Stimulated activated CD8-positive, alpha-beta memory T cell treated with anti-CD3 and anti-CD28 coated beads, Interleukin-12 subunit alpha, Interleukin-12 subunit beta, amount 100 ng/mL, for 1 hour (primary cell): ENCODE measurements around the gene RASA3.
A peak's percentile ranks its signal among the peaks of the same experiment; 100 is the strongest.
"Not testable (repeated sequence)": the region's sequence is repeated elsewhere in the genome, so short reads cannot be mapped to it uniquely, and the experiment has no call there.

ENCODE experiments used
- DNase-seq: peaks from one replicate; pipeline ENCODE4 v3.0.0-alpha.2; 2020; ENCODE audit warnings: low read depth

RASA3 gene

DNA sequence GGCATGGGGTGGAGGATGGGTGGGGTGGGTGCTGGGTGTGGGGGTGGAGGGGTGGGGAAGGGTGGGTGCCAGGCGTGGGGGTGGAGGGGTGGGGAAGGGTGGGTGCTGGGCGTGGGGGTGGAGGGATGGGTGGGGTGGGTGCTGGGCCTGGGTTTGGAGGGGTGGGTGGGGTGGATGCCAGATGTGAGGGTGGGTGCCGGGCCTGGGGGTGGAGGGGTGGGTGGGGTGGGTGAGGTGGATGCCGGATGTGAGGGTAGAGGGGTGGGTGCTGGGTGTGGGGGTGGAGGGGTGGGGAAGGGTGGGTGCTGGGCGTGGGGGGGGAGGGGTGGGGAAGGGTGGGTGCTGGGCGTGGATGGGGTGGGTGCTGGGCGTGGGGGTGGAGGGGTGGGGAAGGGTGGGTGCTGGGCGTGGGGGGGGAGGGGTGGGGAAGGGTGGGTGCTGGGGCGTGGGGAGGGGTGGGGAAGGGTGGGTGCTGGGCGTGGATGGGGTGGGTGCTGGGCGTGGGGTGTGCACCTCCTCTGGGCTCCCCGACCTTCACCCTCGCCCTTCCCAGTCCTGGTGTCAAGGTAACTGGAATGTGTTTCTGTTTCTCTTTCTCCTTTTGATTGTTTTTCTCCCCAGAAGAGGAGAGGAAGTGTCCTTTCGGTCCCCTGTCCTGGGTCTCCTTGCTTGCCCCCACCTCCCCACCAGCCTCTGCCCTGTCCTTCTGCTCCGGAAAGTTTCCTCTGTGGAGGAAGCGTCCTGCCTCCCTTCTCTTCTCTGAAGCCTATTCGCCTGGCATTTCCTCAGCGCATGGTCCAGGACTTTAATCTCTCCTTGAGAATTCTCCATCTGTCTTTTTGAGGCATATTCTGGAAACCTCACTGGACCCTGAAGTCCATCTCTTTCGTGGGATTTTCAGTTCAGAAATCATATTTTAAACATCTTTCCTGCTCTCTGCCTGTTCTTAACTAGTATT is 23.8 kb upstream of the RASA3 start:
- no peak for DNase-seq

DNA sequence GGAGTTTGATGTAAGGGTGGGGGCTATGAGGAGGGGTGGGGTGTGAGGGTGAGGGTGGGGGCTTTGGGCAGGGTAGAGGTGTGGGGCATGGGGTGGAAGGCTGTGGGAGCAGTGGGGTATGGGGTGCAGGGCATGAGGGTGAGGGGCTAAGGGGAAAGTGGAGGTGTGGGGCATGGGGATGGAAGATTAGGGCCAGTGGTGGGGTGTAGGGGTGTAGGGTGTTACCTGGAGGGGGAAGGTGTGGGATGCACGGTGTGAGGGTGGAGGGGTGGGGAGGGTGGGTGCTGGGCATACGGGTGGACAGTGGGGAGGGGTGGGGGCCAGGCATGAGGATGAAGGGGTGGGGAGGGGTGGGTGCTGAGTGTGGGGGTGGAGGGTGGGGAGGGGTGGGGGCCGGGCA is 22.9 kb upstream of the RASA3 start:
- no peak for DNase-seq

GRCh38 chr13:114154476-114154875 is 22.1 kb upstream of the RASA3 start:
- DNase-seq = no peak

DNA sequence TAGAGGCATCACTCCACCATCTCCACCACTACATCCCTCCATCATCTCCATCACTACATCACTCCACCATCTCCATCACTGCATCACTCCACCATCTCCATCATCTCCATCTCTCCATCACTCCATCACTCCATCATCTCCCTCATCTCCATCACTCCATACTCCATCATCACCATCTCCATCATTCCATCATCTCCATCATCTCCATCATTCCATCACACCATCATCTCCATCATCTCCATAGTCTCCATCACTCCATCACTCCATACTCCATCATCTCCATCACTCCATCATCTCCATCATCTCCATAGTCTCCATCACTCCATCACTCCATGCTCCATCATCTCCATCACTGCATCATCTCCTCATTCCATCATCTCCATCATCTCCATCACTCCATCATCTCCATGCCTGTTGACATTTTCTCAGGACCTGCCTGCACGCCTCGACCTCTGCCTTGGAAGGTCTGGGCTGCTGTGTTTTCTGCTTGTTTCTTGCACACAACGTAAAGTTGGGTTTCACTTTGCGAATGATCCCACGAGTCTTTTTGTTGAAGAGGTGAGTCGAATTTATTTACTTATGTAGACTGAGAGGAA is 21.2 kb upstream of the RASA3 start:
- no peak for DNase-seq

GRCh38 chr13:114152831-114153371 is 20.5 kb upstream of the RASA3 start:
- no peak for DNase-seq

DNA sequence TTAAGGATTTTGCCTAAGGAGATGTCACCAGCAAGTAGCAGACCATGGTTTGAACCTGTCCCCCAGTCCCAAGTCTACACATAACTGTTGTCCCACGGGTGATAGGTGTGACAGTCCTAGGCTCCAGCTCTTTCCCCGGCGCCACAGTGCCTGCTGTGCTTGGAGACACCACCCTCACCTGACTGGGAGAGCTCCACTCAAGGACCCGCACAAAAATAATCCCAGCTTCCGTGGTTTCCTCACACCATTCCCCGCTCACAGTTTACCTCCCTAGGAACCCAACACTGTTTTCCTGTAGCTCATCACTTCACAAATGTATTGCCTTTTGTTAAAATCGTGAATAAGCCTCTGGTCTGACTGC is 19.8 kb upstream of the RASA3 start:
- no peak for DNase-seq

- no peak for DNase-seq
These were observed 19.3 kb upstream of the RASA3 start for GRCh38 chr13:114151565-114152284.

DNA sequence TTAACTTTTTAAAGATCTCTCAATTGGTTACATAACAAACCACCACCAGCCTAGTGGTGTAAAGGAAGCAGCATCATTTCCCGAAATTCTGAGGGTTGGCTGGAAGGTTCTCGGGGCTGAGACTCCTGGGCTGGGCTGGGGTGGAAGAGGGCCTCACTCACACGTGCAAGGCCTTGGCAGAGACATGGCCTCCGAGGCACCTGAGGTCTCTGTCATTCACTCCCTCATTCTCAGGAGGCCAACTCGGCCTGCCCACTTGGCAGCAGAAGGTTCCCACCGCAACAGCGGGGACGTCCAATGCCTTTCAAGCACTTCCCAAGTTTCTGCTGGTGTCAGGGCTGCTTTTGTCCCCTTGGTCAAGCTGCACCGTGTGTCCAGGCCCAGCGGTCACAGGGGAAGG is 18.6 kb upstream of the RASA3 start:
- no peak for DNase-seq

DNA sequence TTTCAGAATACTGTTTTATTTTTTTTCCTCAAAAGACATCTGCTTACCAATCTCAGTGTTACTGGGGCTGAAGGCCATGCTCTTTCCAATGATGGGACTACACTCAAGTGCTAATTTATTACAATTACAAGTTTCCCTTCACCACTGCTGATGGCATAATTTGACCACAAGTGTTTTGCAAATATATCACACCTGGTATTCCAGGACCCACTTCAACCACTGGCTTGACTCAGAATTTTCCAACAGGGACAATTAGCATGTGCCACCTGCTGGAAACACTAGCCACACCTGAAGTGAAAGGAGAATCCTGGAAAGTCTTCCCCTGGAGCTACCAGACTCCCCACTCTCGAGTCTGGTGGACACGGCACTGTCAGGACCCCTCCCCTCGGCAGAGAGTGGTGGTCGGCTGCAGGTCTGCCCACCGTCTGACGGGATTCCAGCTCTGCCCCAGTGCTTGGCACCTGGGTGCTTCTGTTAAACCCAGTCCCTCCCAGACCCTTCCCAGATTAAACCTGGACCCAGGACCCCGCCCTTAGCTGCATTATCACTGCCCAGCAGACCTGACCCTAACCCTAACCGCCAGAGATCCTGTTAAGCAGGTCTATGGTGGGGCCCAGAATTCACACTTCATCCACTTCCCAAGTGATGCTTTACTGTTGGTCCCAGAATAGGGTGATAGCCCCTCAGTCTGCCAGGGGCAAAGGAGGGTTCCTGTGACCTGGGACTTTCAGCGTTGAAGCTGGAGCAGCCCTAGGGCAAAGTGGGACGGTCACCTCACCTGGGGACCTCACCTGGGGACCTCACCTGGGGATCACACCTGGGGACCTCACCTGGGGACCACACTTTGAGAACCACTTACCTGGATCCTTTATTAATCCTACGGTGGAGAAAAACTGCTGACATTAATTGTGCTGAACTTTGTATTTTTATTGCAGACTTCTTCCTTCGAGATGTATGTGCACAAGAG is 17.6 kb upstream of the RASA3 start:
- DNase-seq = no peak

DNA sequence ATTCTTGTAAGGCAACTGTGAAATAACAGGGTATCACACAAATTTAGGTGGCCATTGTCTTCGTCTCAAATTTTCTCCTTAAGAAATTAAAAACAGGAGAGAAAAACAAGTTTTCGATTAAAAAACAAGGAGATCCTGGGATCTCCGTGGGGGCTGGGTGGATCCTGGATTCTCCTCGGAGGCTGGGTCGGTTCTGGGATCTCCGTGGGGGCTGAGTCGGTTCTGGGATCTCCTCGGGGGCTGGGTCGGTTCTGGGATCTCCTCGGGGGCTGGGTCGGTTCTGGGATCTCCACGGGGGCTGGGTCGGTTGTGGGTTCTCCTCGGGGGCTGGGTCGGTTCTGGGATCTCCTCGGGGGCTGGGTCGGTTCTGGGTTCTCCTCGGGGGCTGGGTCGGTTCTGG is 16.5 kb upstream of the RASA3 start:
- DNase-seq = not testable (repeated sequence)

DNA sequence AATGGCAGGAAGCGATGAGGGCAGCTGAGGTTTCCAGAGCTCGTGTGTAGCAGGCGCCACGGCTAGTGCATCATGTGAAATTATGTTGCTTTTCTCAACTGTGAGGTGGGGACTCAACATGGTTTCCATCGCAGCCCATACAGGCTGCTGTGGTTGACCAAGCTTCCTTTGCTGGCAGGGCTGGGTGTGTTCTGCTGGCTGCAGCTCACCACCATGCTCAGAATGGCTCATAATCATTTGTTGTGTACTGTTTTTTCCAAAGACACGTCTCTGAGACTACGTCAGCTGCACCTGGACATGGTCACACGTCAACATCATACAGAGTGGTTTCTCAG is 16.1 kb upstream of the RASA3 start:
- DNase-seq = peak; percentile 80

GRCh38 chr13:114147803-114148520 is 15.5 kb upstream of the RASA3 start:
- DNase-seq = no peak

DNA sequence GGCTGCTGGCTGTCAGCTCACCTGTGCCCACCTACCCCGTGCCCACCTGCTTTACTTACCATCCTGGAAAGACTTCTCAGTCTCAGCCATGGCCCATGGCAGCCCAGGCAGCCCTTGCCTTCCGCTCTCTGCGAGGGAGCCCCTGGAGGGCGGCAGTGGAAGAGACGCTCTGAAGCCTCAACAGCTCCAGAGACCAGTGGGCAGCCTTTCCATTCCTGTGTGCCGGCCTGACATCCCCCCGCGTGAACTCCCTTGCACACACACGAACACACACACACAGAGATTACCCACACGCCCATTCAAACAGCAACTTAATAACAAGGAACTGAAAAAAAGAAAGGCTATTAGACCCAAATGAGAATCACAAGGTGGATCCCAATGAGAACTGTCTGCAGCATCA is 14.2 kb upstream of the RASA3 start:
- DNase-seq = no peak

DNA sequence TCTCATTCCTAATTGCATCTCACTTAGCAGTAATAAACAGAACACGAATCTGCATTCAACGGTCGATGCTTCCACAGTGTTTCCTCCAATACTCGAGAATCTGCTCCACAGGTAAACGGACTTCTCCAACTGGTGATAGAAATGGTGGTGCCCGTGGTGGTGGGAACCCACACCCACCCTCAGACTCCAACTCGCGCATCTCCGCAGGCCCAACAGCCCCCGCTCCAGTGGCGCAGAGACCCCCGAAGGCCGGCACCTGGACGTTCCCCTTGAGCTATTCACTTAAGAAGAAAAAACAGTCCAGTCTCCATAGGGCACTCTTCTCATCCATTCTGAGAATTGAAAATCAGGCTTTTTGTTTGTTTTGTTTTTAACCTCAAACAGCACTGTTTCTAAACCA is 13.8 kb upstream of the RASA3 start:
- no peak for DNase-seq

DNA sequence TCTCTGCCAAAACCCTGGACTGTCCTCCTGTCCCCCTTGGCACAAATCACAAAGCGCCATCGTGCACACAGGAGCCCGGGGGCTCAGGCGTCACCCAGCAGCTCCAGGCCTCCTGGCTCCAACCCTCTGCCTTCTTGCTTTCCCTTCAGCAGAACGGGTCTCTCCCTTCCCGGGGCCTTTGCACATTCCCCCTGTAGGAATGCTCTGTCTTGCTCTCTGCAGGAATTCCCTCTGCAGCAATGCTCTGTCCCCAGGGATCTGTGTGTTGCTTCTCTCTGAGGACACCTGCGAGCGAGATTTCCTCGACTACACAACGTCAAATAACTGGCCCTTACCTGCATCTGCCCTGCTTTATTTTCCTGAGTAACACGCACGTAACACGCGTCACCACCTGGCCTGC is 13.3 kb upstream of the RASA3 start:
- no peak for DNase-seq

- DNase-seq = no peak
These were observed 12.8 kb upstream of the RASA3 start for GRCh38 chr13:114145256-114145655.

GRCh38 chr13:114144606-114145244 is 12.3 kb upstream of the RASA3 start:
- DNase-seq = no peak

GRCh38 chr13:114143806-114144605 is 11.6 kb upstream of the RASA3 start:
- DNase-seq = no peak

- DNase-seq = peak; percentile 66
These were observed 10.4 kb upstream of the RASA3 start for GRCh38 chr13:114142640-114143490.
